HepG2 (cell line): Measurements from ENCODE around the gene C19orf73. TPM values are rescaled to one million over a fixed set of nuclear protein-coding genes. Genes with fewer than 3 reads are reported as not detected.

Experiments used
- FLYWCH1 ChIP-seq: sonication (generic); formaldehyde crosslinking; IDR thresholded peaks from 2 replicates; pipeline ENCODE4 v1.8.1; 2023; ENCODE audit warnings: mild to moderate bottlenecking, missing genetic modification reagents
- IRF2 ChIP-seq: IDR thresholded peaks from 2 replicates; pipeline ENCODE4 v1.6.1; 2018; ENCODE audit warnings: missing genetic modification reagents, missing compliant biosample characterization
- LBX2 ChIP-seq: sonication (generic); formaldehyde crosslinking; IDR thresholded peaks from 2 replicates; pipeline ENCODE4 v1.5.0; 2020; ENCODE audit warnings: missing genetic modification reagents, mild to moderate bottlenecking, borderline replicate concordance
- ZNF362 ChIP-seq: sonication (generic); formaldehyde crosslinking; IDR thresholded peaks from 2 replicates; pipeline ENCODE4 v1.4.0; 2020; ENCODE audit warnings: missing genetic modification reagents, mild to moderate bottlenecking, borderline replicate concordance
- ZNF687 ChIP-seq: sonication (generic); formaldehyde crosslinking; IDR thresholded peaks from 2 replicates; pipeline ENCODE4 v1.5.1; 2020; ENCODE audit warnings: mild to moderate bottlenecking, missing genetic modification reagents, moderate library complexity
- ZNF777 ChIP-seq: sonication (generic); formaldehyde crosslinking; IDR thresholded peaks from 2 replicates; pipeline ENCODE4 v1.4.0; 2020; ENCODE audit warnings: missing genetic modification reagents
- ZSCAN31 ChIP-seq: sonication (generic); formaldehyde crosslinking; IDR thresholded peaks from 2 replicates; pipeline ENCODE4 v1.5.0; 2020; ENCODE audit warnings: low read depth, mild to moderate bottlenecking, missing genetic modification reagents
- polyA plus RNA-seq, 8 experiments: library from polyadenylated mRNA; depleted of rRNA in 3 of 8; stranded (reverse) in 7 of 8; unstranded in 1 of 8; fragments of >200 nt; fragmentation: Illumina TruSeq in 4 of 8; extraction: Trizol in 4 of 8; gene quantifications; 2 replicates each; pipeline versions ENCODE4 v1.2.1 to v1.2.3, GENCODE V29; 2011 to 2016; ENCODE audit warnings: low read depth in 4 of 8, missing spikeins in 1 of 8, mixed read lengths in 1 of 8; ENCODE audit not compliant: insufficient read depth in 1 of 8
- total RNA-seq, 5 experiments: library from RNA; depleted of rRNA; stranded (reverse); fragments of >200 nt; fragmentation: Illumina TruSeq; extraction: Trizol; gene quantifications; 2 replicates each; pipeline ENCODE4 v1.2.3, GENCODE V29; 2016; ENCODE audit warnings: low read depth in 1 of 5
- TF ChIP-seq, protein P1 (sequence below), 2 experiments: sonication (generic) in 1 of 2; formaldehyde crosslinking in 1 of 2; IDR thresholded peaks; 2 replicates each; pipeline versions ENCODE4 v1.6.1 to v1.9.0; 2014 to 2022; ENCODE audit warnings: antibody characterized with exemption in 1 of 2, borderline replicate concordance in 1 of 2, inconsistent platforms in 1 of 2, low read depth in 1 of 2, missing genetic modification reagents in 1 of 2
- TF ChIP-seq, protein P2 (sequence below): sonication (generic); formaldehyde crosslinking; IDR thresholded peaks from 2 replicates; pipeline ENCODE4 v1.8.0; 2022; ENCODE audit warnings: mild to moderate bottlenecking, missing genetic modification reagents, moderate library complexity

The C19orf73 gene
- total and polyA plus RNA-seq, 2 of the 13 experiments (the other 11 are each of a cell fraction or from before 2014, with no cell fraction given): 1.4 to 1.5 TPM

DNA sequence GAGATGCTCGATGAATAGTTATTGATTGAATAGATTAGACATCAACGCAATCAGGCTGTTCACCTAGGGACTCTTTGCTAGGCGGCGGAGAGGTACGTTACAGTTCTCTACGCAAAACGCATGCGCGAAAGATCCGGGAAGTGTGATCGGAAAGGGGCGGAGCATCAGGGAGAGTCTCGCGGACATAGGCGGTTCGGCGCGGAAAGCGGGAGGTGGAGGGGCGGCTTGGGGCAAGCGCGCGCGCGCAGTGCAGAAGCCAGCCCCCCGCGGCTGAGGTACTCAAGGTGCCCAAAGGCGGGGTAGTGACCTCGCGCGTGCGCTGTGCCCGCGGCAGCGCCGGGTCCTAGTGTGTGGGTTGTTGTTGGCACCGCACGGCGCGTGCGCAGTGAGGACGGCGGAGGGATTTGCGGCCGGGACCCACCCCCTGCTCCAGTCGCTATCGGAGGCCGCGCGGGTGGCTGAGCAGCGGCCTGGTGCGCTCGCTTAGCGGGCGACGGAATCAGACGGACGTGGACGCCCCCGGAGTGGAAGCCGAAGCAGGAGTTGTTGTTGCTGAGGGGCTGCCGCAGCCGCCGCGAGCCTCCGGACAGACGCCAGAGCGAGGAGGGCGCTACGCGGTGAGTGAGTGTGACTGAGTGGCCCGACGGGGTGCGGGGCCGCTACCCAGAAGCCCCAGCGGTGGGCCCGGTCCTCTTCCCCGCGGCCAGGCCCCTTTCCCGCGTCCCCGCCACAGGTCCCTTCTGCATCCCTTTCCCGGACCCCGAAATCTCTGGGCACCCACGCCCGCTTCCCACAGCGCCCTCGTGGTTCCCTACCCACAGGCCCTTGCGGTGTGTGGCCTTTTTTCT is 33.7 kb downstream of the C19orf73 start, which contains the start of gene SNRNP70 (continued):
- TF ChIP-seq FLYWCH1 (CRISPR knock-in tag): no peak
- peak; percentile 81 for TF ChIP-seq ZSCAN31
- TF ChIP-seq LBX2: peak; percentile 93
- peak; percentile 60 for TF ChIP-seq ZNF777 (CRISPR knock-in tag)
- TF ChIP-seq, protein P1, sequence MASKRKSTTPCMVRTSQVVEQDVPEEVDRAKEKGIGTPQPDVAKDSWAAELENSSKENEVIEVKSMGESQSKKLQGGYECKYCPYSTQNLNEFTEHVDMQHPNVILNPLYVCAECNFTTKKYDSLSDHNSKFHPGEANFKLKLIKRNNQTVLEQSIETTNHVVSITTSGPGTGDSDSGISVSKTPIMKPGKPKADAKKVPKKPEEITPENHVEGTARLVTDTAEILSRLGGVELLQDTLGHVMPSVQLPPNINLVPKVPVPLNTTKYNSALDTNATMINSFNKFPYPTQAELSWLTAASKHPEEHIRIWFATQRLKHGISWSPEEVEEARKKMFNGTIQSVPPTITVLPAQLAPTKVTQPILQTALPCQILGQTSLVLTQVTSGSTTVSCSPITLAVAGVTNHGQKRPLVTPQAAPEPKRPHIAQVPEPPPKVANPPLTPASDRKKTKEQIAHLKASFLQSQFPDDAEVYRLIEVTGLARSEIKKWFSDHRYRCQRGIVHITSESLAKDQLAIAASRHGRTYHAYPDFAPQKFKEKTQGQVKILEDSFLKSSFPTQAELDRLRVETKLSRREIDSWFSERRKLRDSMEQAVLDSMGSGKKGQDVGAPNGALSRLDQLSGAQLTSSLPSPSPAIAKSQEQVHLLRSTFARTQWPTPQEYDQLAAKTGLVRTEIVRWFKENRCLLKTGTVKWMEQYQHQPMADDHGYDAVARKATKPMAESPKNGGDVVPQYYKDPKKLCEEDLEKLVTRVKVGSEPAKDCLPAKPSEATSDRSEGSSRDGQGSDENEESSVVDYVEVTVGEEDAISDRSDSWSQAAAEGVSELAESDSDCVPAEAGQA (IDR thresholded peaks at IDR 0.05; ENCODE audit: low read depth): no peak
- TF ChIP-seq, protein P1 (CRISPR knock-in tag; IDR thresholded peaks at IDR 0.05; ENCODE audit: borderline replicate concordance): 0 out of 2 replicates have a peak, but pooled peaks have one; percentile 47
- TF ChIP-seq IRF2 (CRISPR knock-in tag): no peak
- TF ChIP-seq, protein P2, sequence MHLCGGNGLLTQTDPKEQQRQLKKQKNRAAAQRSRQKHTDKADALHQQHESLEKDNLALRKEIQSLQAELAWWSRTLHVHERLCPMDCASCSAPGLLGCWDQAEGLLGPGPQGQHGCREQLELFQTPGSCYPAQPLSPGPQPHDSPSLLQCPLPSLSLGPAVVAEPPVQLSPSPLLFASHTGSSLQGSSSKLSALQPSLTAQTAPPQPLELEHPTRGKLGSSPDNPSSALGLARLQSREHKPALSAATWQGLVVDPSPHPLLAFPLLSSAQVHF (CRISPR knock-in tag): 0 out of 2 replicates have a peak, but pooled peaks have one; percentile 6
- TF ChIP-seq ZNF687 (CRISPR knock-in tag): peak; percentile 94
- TF ChIP-seq ZNF362 (CRISPR knock-in tag): no peak; the same call in 1 of the 2 replicates
